GM19324 (cell line): ENCODE measurements around the gene SCFD2.

Source experiments
- ATAC-seq: cut with Tn5 transposase; IDR thresholded peaks from one replicate; pipeline ENCODE4 v1.9.1; 2021; ENCODE audit warnings: mild to moderate bottlenecking, moderate library complexity; ENCODE audit not compliant: unreplicated experiment, low FRiP score

SCFD2 gene

DNA sequence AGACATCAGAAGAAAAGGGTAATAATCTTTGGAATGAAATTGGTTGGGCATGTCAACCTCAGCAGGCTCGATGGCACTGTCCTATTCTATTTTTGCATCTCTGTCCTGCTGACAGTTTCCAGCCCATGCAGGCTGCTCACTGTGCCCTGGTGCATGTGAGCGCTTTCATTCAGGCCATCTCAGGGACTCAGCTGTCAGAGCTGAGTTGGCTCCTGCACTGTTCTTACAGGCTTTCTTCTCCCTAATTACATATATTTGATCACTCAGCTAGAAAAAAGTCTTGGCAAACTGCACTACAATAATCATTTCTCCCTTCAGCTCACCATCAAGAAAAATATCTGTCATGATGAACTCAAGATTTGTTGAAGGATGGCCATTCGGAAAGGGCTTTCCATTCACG lies 419.0 kb downstream of the SCFD2 start:
- no peak for ATAC-seq

DNA sequence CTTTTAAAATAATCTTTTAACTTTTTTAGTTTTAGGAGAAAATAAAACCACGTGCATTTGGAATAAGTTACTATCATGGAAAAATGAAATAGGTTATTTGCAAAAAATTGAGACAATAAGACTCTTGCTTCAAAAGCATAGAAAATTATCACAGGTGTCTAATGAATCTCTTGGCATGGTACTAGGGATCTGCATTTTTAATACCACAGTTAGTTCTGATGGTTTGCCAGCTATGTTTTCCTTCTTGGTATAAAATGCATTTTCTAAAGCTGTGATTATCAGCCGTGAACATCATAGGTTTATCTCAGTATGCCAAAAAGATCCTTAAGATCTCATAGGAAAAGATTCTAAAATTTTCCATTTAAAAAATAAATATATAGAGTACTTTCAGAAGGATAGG lies 419.9 kb downstream of the SCFD2 start:
- ATAC-seq = no peak

DNA sequence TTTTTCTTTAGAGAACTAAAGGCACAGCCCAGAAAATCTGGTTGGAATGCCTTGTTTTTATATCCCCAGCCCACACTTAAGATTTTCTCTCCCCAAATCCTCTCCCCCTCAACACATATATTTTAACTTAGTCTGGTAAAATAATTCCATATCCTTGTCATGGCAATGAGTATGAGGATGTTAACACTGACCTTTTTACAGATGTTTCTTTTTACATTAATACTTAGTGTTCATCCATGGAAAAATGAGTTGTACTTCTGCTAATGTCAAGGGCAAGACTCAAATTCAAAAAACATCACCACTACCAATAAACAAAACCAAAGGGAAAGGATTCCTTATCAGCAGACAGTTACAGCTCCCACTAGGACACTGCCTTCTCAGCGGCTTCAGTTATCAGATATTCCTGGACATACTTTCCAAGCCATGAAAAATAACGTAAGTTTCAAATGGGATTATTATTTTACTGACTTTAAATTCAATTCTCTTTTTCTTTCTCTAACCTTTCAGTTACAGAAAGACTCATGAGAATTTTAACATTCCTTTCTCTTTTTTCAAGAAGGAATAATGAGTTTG lies 420.4 kb downstream of the SCFD2 start:
- ATAC-seq = no peak

GRCh38 chr4:52943677-52944076 lies 422.2 kb downstream of the SCFD2 start:
- no peak for ATAC-seq

GRCh38 chr4:52942936-52943335 lies 422.9 kb downstream of the SCFD2 start:
- no peak for ATAC-seq

DNA sequence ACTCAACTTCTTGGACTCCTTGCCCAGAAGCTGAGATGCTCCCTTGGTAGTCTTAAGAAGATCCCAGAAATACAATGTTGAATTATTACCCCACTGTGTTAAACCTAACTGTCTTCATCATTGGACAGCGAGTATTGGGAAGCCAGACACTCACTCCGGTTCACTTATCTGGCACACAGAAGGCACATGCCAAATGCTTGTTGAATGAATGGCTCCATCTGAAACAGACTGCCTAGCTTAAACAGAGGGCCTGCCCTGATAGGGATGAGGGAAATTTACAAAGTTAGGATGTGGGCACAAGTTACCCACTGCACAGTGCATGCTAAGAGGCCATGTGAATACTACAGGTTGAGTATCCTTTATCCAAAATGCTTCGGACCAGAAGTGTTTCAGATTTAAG lies 424.4 kb downstream of the SCFD2 start:
- no peak for ATAC-seq

- ATAC-seq = no peak
Measured at GRCh38 chr4:52939739-52940138, 426.1 kb downstream of the SCFD2 start.

GRCh38 chr4:52939325-52939724 lies 426.5 kb downstream of the SCFD2 start:
- no peak for ATAC-seq

DNA sequence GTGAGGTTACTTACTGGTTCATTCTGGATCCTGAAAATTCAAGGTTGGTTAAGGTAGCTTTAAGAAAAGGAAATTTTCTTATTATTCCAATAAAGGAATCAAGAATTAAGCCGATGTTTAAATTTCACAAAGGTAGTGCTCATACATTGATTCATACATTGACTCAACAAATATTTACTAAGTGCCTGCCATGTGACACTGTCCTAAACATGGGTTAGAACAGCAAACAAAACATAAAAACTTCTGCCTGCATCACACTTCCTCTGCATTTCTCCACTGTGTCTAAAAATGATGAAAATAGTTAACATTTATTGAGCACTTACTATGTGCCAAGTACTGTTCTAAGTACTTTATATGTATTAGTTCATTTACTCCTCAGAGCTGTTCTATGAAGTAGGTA lies 428.0 kb downstream of the SCFD2 start:
- no peak for ATAC-seq

GRCh38 chr4:52936729-52937128 lies 429.1 kb downstream of the SCFD2 start:
- ATAC-seq = no peak

DNA sequence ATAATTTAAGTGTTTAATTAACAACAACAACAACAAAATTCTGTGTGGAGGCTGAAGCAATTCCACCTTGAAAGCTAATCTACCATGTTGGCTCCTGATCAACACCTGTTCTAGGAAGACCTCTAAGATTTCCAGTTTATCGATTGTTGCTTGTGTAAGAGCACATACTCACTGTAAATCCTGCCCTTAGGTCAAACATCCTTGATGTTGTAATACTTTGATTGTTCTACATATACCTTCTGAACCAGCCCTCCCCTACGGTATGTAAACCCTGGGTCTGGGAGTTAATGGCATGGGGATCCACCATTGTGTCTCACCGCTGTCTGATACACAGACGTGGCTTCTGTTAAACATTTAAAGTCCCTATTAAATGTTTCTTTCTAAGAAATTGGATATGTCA lies 430.5 kb downstream of the SCFD2 start:
- ATAC-seq = no peak

GRCh38 chr4:52933738-52934137 lies 432.1 kb downstream of the SCFD2 start:
- ATAC-seq = no peak

- ATAC-seq = no peak
Measured at GRCh38 chr4:52932591-52933470, 433.0 kb downstream of the SCFD2 start.

DNA sequence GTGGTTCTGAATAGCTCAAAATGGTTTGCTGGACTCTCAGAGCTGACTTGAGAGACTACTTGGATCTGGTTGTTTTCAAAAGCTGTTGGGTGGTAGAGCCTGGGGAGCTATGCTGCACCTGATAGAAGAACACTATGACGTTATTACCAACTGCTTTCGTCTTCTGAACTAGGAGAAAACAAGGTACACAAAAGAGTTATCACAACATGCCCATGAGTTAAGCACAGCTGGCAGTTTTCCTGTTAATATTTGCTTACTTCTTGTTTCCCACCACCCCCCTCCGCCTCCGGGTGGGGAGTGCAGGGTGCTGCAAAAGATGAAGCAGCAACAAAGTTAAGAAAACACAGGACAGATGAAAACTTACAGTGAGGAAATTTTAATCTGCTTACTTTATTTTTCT lies 434.6 kb downstream of the SCFD2 start:
- ATAC-seq = no peak

- ATAC-seq = no peak
Measured at GRCh38 chr4:52926196-52926974, 439.5 kb downstream of the SCFD2 start.

DNA sequence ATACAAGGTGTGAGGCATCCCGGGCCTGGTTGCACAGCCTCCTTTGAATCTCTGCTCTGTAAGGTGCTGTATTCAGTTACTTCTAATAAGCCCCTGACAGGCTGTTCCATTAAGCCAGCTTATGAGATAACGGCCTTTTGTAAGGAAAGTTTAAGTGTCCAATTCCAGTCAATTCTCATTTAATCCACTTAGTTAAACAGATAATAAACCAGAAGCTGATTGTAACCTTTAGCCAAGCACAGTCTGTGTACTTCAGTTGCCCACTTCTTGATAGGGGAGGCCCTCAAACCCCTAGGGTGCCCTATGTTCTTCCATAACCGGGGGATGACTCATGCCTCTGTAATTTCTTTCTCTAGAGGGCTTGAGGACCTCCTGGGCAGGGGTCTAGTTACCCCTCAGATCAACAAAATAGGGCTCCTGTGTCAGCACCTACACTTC lies 440.3 kb downstream of the SCFD2 start:
- no peak for ATAC-seq

DNA sequence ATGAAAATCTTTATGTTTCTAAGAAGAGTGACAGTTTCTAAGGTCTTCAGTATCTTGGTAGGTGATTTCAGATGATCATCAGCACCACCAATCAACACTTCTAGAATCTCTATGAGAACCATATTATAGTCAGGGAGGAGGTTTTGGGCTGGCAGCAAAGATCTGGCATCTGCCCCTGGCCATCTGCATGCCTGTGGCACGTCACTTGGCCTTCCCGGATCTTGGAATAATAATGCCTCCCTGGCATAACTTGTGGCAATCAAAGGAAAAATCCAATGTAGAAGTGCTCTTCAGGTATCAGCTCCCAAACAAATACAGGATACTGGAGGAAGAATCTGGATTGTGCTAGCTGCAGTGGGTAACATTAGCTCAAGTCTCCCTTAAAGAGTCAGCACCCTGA lies 446.4 kb downstream of the SCFD2 start:
- no peak for ATAC-seq

DNA sequence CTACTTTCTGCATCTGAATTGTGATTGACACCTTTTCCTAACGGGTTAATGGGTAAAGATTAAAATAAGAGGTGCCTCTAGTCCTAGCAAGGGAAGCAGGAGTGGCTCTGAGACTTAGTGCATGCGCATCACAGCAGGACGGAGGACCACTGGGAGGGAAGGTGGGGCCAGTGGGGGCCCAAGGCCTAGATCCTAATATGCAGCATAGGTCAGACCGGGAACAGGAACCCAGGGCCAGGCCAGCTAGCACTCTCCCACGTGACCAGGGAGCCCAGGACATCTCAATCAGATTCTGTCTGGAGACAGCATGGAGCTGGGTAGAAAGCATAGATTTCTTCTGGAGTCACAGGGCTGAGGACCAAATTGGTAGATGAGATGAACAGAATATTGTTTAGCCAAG lies 448.0 kb downstream of the SCFD2 start:
- no peak for ATAC-seq

DNA sequence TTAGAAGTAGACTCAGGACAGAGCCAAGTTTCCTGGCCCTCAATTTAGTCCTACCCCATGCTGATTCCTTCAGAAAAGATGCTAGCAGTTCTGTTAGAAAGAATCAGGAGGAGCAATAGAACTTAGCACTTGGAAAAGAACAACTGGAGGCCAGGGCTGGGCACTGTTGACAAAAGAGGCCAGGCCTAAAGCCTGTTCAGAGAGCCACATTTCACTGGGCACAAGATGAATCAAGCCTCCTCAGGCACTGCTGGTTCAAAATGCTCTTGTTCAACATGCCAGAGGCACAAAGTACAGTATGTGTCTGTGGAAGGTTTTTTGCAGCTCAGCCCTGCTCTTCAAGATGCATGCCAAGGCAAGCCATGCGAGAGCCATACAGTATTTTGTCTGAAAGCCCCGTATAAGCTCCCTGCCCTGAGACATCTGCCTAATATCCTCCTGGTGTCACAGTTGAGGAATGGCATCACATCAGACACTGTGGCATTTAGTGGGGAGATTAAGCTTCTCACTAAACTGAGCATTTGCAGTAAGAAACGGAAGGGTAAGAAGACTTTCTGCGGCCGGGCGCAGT lies 450.0 kb downstream of the SCFD2 start:
- no peak for ATAC-seq

- ATAC-seq = no peak
Measured at GRCh38 chr4:52915191-52915590, 450.7 kb downstream of the SCFD2 start.

DNA sequence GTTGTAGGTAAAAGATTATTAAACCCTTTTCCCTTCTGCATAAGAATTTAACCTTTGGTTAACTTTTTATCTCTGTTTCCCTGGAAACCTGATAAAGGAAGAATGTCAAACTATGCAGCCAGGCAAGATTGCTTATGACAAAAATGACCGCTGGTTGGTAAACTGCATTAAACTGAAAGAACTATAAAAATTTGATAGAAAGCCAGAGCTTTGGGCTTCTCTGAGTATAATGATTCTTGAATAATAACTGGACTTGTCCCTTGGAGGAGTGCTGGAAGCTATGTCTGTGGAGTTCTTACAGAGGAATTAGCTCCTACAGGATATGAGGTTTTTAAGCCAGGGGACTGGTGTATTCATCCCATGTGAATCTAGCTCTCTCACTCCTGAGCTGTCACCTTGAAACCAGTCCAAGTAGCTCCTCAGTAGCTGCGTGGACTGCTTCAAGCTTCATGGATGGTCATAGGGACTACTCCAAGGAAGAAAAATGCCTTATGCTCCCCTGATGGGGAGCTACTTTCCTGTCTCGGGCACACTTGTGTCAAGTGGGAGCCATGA lies 451.7 kb downstream of the SCFD2 start:
- no peak for ATAC-seq
